ENCODE data around the gene IL1B. TPM values are rescaled to one million over a fixed set of nuclear protein-coding genes. Genes with fewer than 3 reads are reported as not detected.

The IL1B gene
- total and polyA plus RNA-seq, 2 of the 8 experiments (the other 6 are each of a cell fraction or from before 2014, with no cell fraction given), result not detected

DNA sequence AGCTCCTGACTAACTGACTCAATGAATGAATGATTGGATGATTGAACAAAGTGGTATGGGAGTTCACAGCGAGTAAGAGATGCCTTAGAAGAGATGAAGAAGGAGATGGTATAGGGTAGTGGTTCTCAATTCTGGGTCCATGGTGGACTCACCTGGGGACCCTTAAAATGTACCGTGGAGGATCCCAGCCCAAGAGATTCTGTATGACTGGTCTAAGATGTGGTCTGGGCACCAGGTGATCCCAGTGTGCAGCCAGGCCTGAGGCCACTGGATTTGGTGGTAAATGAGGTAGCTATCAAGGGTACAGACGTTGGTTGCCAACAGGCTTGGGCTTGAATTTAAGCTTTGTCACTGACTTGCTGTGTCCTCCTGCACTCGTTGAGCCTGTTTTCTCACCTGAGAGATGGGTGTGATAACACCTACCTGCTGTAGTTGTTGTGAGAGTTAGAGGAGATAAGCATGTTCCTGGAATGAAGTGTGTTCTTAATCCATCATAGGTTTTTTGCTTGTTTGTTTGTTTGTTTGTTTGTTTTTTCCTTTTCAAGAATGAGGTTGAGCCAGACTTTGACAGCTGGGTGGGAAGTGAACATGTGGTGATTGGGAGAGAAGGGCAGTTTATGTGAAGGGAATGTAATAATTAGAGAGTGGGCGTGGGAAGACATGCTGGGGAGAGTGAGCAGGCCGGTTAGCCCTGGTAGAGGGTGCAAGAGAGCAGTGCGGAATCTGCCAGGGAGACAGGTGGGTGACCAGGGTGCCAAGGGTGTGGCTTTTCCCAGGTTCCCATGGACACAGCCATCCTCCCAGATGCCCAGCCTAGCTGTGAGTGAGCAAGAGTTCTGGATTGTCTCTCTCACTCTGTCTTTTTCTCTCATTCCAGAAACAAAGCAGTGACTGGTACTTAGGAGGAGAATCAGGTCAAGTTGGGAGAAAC lies 31.4 kb upstream of the IL1B start:
- Histone ChIP-seq H4K8ac (ENCODE audit: extremely low read depth, insufficient read depth, low read length) (no peak overlapping the region), H3K4me1 (replicated peaks in 1 of 4; ENCODE audit: control insufficient read depth in 3 of 4, insufficient read depth in 4 of 4, low read length in 3 of 4) (peaks cover 0 to 9% (median 5%) of the 10 kb centered on the region in 4 experiments; a peak in 2 of 7 replicates), H2AK5ac (ENCODE audit: low read depth, low read length) (no peak overlapping the region), H2AFZ (ENCODE audit: low read length) (no peak overlapping the region), H2BK12ac (ENCODE audit: low read depth, low read length) (0 out of 2 replicates have a peak overlapping the region, but pooled peaks have one; percentile 9), H3K18ac (ENCODE audit: extremely low read depth, low read length) (no peak overlapping the region; the same call in 1 of the 2 replicates), H4K5ac (ENCODE audit: insufficient read length, low read depth, low read length) (no peak overlapping the region), H2BK20ac (ENCODE audit: low read length) (no peak overlapping the region), H3K27me3 (replicated peaks in 1 of 4; ENCODE audit: control insufficient read depth in 3 of 4, extremely low read depth in 1 of 4, insufficient read depth in 3 of 4, low read length in 3 of 4) (no peaks in the 10 kb centered on the region), H3K27ac (ENCODE audit: low read depth, low read length) (no peak overlapping the region), H3K4me3 (ENCODE audit: extremely low read depth in 1 of 4, insufficient read depth in 2 of 4, low read depth in 3 of 4, low read length in 4 of 4) (no peak overlapping the region), H4K20me1 (replicated peaks in 1 of 2; ENCODE audit: control insufficient read depth in 1 of 2, insufficient read depth in 2 of 2, low read length in 2 of 2) (no peaks in the 10 kb centered on the region), H3K4ac (replicated peaks; ENCODE audit: insufficient read length, low read depth, low read length) (no peak overlapping the region), H3K79me2 (ENCODE audit: control insufficient read depth in 1 of 2, insufficient read depth in 2 of 2, low read length in 2 of 2) (no peaks in the 10 kb centered on the region), H2BK5ac (ENCODE audit: low read depth, low read length) (no peak overlapping the region), H3K9me3 (ENCODE audit: insufficient read depth in 2 of 2, low read depth in 1 of 2, low read length in 1 of 2) (peaks cover 31 to 32% of the 10 kb centered on the region in 2 experiments), H3K36me3 (ENCODE audit: control insufficient read depth in 2 of 4, insufficient read depth in 4 of 4, low read length in 3 of 4) (no peaks in the 10 kb centered on the region), H3K4me2 (ENCODE audit: insufficient read depth in 1 of 2, low read depth in 2 of 2, low read length in 2 of 2) (no peak overlapping the region), H3K23me2 (ENCODE audit: low read depth, low read length) (peaks cover 3% of the 10 kb centered on the region; the same call in 1 of the 2 replicates), H2BK15ac (ENCODE audit: low read length) (no peak overlapping the region), H3K56ac (replicated peaks; ENCODE audit: insufficient read length, low read depth, low read length) (no peak overlapping the region), H3K14ac (ENCODE audit: insufficient read length) (no peak overlapping the region), H4K91ac (replicated peaks; ENCODE audit: insufficient read length, low read length) (no peak overlapping the region), H3K9ac (replicated peaks in 1 of 4; ENCODE audit: extremely low read depth in 1 of 4, low read depth in 3 of 4, low read length in 3 of 4) (no peak overlapping the region), H2BK120ac (replicated peaks; ENCODE audit: low read depth, low read length) (no peak overlapping the region), H3K79me1 (ENCODE audit: low read depth, low read length) (no peaks in the 10 kb centered on the region), H3K23ac (ENCODE audit: insufficient read length) (no peak overlapping the region)
- FAIRE-seq (no peak), DNase-seq (ENCODE audit: low read depth in 1 of 2, low spot score in 2 of 2) (no peak)
- POLR2A ChIA-PET (ENCODE audit: partially characterized antibody), result interaction anchor here (0.6 to 1.4 kb wide), 3 partner anchors 18 to 104 kb away, joined by 3 read pairs; partner anchors contain the start of gene CKAP2L
- TF ChIP-seq NANOG (IDR thresholded peaks at IDR 0.05; ENCODE audit: insufficient read depth, low read depth, low read length, poor library complexity, severe bottlenecking) (no peak), ZNF274 (IDR thresholded peaks at IDR 0.05; ENCODE audit: borderline replicate concordance, extremely low read depth, low read length) (no peak), ASH2L (IDR thresholded peaks at IDR 0.05; ENCODE audit: low read length) (no peak), RBBP5 (IDR thresholded peaks at IDR 0.05; ENCODE audit: borderline replicate concordance, low read depth, low read length) (no peak)
- TF ChIP-seq, protein P1, sequence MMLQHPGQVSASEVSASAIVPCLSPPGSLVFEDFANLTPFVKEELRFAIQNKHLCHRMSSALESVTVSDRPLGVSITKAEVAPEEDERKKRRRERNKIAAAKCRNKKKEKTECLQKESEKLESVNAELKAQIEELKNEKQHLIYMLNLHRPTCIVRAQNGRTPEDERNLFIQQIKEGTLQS (IDR thresholded peaks at IDR 0.05; ENCODE audit: insufficient read depth, low read depth, low read length), result no peak
- CTCF ChIA-PET (ENCODE audit: partially characterized antibody), result interaction anchor here (0.9 to 1.2 kb wide), 2 partner anchors 17 kb away, joined by 3 read pairs; no protein-coding TSS in a partner anchor
- WGBS, 2 experiments (ENCODE audit: extremely low coverage in 1 of 2, insufficient coverage in 1 of 2, insufficient read length in 1 of 2, insufficient replicate concordance in 2 of 2, low coverage in 1 of 2, low lambda C conversion rate in 2 of 2, missing lambda C conversion rate in 1 of 2), result 86% methylated on average over 7 of the region's 7 CpGs; no CpG with 5 or more reads in 1 of the 2 experiments

Data from H1 (cell line).